GM18861 (cell line): Measurements from ENCODE around the gene SERINC2.

Experiments
- ATAC-seq: cut with Tn5 transposase; IDR thresholded peaks from one replicate; pipeline ENCODE4 v1.9.1; 2021; ENCODE audit not compliant: unreplicated experiment

SERINC2 gene

DNA sequence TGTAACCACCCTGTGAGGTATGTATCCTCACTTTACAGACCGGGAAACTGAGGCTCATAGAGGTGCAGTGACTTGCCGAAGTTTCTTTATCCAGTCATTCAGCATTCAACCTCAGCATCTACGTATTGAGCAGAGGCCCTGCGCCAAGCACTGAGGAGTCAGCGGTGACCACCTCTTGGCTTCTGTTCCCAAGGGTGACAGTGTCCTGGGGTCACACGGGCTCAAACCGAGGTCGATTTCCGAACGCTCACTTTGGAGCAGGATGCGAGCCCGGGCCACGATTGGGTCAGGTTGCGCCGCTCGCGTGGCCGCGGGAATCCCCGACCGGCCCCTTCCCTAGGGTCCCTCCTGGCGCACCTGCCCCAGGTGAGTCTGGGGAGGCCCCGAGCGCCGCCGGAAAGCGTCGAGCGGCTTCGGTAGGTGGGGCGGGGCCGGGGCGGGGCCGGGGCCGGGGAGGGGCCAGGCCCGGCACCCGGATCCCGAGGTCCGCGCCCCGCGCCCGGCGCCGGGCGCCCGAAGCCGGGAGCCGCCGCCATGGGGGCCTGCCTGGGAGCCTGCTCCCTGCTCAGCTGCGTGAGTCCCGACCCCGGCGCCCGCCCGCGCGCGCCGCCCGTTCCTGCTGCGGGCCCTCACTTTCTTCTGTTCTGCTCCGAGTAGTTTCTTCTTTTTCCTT is at the start of gene SERINC2:
Gene SERINC2 (plus strand): TSS at position 482 of the 673 bp plus-strand sequence. CDS start 53 bp downstream, at position 535.
- no peak for ATAC-seq

DNA sequence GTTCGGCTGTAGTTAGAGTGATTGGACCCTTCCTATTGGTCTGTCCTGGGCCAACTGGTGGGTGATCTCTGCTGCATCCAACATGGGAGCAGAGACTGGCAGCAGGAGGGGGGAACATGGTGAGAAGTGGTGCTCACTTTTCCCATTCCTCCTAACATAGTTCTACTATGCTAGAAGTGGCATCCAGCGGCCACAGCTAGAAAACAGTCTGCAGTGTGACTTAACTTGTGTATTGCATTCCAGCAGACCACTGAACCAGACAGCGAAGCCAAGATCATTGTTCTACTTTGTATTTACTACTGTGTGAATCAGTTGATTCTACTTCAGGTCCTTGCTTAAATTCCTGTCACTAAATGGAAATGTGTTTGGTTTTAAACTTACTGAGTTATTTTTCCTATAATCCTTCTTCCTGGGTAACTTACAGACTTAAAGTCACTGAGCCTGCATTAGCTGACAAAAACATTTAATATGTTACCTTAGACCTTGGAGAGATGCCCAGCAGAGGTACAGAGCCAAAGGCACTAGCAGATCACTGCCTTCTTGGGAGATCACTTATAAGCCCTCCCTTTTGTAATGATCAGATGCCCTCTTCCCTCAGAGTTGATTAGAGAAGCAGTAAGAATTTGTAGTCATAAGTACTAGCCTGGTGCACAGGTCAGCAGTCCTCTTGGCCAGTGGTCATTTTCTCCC is 48.3 kb upstream of the SERINC2 start:
- ATAC-seq: no peak

DNA sequence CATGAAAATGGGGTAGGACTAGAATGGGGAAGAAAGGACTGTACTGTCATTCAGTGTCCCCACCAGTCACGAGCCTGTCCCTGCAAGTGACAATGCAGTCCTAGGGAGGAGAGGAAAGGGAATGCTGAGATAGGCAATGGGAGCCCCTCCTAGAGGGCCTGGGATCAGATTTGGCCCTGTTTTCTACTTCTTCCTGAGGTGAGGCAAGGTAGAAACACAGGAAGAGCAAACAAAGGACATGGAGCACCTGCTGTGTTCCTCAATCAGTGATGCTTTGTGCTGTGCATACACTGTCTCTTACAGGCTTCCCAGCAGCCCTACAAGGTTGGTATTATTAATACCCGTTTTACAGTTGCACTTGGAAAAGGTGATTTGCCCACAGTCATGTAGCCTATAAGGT is 46.2 kb upstream of the SERINC2 start:
- ATAC-seq: no peak

DNA sequence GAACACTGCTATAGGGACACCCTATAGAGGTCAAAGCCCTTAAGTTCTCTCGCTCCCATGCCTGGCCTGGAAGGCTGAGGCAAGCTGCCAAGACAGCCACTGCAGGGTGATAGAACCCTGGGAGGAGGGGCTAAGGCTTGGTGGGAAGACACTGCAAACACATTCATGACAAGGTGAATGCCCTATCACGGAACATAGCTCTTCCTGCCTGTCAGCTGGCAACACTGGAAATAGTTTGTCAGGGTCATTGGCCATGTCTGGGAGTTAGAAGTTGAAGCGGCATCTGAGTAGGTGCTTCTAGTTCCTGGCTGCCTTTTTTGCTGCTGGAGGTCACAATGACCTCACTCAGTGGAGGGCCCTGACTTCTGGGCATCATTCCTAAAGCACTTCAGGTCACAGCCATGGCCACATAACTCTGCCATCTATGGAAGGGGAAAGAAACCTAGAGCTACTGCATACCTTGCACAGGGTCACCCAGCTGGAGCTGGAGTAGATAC is 44.4 kb upstream of the SERINC2 start:
- no peak for ATAC-seq

DNA sequence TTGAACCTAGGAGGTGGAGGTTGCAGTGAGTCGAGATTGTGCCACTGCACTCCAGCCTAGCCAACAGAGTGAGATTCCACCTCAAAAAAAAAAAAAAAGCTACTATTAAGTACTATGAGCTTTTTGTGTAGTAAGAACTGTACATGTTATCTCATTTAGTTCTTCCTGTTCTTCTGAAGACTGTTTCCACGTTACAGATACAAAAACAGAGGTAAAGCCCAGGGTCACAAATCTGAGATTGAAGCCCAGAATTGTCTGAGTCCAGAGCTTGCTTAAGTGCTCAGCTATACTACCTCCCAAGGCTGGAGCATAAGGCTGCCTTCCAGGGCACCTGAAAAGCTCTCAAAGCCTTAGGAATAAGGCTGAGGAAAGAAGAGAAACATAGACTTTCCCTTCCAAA is 43.0 kb upstream of the SERINC2 start:
- ATAC-seq: no peak

DNA sequence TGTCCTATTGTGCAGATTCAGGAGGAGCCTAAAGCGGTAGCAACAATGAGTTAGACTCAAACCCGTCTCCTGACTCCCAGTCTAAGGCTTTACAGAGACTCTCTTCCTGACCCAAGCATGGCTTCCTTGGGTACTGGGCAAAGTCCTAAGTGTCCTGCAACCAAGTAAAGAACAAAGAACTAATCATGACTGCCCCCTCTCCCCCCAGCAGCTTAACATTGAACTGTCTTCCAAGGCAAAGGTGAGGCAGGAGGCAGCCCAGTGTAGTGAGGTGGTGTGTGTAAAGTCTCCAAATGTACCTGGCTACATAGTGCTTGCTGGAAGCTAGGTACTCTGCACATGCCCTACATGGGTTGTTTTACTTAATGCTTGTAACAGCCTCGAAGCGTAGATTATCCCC is 42.4 kb upstream of the SERINC2 start:
- ATAC-seq: no peak

DNA sequence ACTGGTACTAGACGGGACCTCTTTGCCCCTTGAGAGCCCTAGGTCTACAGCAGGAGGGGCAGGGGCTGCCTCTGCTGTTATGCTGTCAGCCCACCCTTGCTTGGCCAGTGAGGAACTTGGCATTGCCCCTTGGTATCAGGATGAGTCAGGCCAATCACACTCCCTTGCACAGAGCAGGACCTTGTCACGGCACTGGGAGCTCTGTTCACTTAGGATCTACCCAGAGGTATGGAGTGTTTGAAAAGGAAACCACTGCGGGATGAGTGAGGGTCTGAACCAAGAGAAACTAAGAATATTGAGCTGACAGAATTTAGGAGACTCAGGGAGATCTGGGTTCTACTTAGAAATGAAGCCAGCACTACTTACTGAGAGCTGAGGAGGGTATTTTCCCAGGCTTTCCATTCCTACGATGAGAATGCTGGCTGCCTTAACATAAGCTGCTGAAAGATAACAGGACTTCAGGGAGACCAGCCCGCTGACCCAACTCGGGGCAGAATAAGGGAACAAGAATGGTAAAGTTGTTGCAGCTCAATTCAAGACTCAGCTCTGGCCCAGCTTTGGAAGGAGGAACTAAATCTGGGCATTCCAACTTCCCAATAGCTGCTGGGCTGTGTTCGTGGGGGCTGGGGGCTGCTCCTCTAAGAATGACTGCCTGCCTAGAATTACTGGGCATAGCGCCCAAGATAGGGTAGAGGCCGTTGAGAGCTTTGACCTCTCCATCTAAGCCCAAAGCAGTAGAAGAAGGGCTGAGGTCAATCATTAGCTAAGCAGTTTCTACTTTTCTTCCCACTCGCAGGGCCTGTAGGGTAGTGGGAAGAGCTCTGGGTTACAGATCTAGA is 41.7 kb upstream of the SERINC2 start:
- ATAC-seq: no peak

DNA sequence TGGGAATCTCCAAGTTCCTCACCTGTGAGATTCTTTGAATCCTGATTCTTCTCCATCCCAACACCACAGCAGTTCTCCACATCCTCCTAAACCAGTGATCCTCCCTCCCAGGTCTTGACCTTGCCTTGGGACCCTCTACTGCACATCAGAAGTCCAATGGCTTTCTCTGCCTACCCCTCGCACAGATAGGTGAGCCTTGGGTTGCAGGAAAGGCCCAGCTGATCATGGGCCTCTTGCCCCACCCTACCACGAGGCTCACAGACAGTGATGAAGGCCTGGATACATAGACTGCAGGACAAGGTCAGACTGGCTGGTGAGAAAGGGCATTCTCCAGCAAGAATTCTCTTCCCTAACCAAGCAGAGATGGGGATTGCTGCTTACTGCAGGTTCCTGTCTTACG is 41.0 kb upstream of the SERINC2 start:
- no peak for ATAC-seq

DNA sequence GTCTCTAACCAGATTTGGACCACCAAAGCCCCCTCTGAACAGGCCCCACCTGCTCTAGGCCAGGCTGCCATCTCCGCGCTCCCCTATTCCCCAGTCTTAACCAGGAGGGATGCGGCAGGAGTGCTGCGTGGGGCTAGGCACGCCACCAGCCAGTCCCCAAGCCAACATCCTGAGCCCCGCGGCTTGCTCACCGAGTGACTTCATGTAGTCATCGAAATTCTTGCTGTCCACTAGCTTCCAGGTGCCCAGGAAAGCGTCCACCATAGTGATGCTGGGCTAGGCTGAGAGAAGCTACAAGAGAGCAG is 40.3 kb upstream of the SERINC2 start:
- no peak for ATAC-seq

DNA sequence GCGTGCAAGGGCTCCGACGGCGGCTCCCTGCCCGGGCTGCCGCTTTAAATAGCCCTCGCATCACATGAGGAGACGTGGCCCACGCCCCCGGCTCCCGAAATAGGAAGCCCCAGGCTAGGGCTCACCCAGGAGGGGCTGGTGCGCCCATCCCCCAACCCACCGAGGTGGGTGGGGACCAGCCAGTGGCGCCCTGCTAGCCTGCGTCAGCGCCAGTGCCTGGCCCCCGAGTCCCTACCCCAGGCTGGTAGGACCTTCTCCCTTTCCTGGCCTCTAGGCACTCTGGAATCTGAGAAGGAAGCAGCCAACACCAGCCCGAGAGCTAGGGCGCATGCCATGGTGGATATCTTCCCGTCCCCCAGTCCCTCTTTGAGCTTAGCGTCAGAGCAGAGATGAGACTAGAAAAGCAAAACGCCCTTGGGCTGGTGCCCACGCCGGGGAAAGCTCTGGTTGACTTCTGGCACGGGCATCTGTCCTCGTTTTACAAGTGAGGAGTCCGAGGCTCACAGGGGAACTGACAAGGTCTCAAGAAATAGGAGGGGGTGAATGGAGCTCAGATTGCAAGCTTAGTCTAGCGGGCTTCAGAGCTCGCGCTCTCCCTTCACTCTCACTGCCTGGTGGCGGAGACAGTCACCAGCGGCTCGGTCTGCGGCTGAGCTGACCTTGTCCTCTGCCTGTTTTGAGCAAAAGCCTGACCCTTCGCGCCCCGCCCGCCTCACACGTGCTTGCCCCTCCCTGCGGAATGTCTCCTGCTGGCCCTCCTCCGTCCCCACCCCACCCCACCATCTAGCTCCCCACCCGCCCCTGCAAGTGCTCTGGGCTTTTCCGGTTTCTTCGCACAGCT is 39.7 kb upstream of the SERINC2 start, which contains the start of gene FABP3:
Gene FABP3 (minus strand): TSS at position 21 of the 841 bp plus-strand sequence. CDS start 62 bp downstream, outside the sequence.
- ATAC-seq: no peak

DNA sequence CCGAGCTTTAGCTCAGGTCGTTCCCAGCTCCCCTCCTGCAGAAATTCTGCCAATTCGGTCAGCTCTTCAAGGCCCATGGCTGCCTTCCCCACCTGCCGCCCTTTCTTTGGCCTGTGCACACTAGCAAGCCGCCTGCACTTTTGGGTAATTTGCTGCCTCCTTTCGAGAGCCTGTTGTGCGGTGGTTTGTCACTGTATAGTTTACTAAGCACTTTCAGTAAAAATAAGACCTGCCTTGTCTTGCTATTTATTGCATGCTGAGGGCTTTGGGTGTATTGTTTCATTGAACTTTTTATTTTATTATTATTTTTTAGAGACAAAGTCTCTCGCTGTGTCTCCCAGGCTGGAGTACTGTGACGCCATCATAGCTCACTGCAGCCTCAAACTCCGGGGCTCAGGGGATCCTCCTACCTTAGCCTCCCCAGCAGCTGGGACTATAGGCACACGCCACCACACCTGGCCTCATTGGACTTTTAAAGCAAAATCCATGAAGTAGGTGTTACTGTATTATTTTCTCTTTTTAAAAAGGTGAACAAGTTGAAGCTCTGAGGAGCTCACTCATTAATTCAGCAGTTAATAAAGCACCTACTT is 39.0 kb upstream of the SERINC2 start:
- ATAC-seq: no peak

DNA sequence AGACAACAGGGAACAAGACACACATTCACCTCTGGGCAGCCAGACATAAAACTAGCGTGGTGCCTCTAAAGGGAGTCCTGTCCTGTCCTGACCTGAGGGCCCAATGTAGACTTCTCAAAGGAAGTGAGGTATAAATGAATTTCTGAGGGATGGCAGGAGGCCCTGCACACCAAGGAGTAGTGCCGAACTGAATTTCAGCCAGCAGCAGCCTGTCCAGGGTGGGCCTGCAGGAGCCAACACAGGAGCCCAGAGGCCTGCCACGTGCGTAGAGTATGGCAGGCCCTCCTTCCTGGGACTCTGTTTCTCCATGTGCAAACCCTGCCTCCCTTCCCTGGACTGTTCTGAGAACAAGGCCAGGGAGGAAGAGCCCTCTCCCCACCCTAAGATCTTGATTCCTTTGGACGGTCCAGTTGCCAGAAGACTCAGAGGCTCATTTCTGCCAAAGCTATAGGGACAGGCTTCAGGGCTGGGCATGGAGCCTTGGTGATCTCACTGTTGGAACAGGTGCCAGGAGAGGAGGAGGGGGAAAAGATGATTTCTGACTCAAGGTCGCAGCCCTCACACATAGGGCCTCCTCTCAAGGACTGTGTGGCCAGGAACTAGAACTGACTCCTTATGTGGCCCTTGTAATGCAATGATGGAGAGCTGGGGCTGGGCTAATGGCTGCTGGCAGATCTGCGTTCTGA is 38.4 kb upstream of the SERINC2 start:
- no peak for ATAC-seq

DNA sequence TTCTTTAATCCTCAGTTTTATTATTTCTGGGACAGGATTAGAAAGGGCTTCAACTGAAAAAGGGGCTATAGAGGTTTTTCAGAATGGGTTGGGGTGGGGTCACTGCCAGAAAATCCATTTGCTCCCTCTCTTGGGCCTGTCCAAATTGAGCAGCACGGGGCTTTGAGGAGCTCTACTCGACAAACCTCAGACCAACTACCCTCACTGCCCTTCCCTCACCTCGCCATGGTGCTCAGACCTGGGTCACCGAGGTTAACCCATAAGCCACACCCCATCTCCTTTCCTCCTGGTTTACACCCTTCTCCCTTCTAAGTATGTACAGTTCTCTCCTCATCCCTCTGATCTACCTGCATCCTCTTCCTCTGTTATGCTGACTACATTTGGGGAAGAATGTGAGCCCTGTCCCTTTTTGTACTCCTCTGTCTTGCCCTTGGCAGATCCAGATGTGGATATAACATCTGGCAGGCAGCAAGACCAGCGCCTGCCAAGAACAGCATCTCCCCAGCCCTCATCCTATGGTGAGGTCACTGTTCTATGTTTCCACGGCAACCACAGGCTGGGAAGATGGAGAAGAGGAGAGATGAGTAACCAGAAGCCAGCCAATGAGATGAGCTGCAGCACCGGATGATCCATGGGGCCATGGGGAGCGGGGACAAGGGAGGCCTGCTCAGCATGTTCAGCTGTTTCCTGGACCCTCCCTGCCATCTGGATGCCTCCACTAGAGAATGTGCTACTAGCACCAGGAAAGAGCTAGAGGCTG is 36.5 kb upstream of the SERINC2 start:
- no peak for ATAC-seq

DNA sequence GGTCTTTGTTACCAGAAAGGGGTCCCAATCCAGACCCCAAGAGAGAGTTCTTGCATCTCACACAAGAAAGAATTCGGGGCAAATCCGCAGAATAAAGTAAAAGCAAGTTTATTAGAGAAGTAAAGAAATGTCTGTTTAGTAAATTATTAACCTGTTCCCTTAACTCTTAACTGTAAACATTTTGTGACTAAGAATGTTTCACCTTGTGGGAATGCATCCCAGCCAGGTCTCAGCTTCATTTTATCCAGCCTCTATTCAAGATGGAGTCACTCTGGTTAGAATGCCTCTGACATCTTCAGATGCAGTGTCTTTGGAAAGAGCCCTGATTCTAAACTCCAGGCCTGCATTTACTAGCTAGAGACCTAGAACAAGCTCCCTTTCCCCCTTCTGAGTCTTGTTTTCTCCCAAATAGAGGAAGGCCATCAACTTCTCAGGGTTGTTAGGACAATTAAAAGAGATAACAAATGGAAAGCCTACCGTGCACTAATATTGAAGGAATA is 35.6 kb upstream of the SERINC2 start:
- no peak for ATAC-seq

DNA sequence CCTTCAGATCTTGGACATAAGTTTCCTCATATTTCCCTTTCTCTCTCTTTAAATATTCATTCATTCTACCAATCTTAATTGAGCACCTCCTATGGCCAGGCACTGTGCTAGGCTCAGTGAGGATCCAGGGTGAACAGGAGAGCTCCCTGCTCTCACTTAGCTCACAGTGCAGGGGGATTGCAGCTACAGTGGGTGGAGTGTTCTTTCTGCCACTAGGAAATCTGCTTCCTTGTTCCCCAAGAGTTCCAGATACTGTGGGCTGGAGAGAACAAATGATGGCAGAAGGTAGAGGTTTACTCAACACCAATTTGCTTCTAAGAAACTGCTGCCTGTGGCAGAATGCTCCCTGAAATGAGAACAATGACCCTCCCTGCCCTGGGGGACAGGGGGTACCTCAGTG is 35.0 kb upstream of the SERINC2 start:
- ATAC-seq: no peak

DNA sequence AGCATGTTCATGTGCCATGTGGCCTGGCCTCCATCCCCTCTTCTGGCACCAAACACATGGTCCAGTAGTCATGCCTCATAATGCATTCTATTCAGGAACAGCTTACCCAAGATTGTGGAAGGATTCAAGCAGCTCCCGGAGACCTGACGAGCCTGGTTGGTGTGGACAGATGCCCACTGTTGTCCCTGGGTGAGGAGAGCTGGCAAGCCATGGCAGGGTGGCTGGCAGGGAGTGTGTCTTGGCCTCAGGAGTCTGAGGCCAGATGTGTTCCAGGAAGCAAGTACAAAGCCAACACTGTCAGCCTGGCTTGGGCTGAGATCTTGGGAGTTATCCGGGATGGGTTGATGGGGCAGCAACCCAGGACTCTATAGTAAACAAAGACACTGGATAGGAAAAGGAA is 32.8 kb upstream of the SERINC2 start:
- ATAC-seq: no peak

DNA sequence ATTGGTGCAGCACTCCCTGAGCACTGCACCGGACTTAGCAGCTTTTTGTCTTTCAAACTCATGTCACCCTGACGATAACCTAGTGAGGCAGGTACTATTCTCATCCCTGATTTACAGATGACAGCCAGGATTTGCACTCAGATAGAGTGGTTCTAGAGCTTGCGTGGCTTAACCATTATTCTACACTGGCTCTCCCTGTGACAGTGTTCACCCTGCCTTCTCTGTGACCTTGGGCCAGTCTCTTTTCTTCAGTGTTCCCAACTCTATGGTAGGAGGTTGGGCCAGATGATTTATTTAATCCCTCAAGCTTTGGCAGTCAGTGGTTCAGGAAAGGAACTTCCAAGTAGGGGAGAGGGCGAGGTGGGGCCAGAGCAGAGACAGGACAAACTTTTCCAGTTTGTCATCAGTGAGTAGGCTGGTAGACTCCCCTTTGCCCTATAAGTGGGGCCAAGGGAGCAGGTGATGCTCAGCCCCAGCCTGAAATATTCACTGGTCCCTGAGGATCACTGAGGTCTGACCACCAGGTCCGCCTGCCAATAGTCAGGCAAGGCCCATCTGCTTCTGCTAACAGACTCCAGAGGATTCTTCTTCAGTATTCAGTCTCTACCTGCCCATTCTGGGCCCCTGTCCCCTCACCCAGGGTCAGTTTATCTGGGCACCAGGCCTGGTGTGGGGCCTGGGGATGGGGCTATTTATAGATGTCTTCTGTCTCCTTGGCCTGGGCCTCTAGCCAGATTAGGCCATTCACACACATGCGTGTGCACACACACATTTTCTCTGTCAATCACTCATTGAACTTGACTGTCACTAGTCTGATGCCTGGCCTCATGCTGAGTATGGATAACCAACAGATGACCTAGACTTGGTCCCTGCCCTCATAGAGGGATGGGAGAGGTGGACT is 31.4 kb upstream of the SERINC2 start:
- no peak for ATAC-seq

DNA sequence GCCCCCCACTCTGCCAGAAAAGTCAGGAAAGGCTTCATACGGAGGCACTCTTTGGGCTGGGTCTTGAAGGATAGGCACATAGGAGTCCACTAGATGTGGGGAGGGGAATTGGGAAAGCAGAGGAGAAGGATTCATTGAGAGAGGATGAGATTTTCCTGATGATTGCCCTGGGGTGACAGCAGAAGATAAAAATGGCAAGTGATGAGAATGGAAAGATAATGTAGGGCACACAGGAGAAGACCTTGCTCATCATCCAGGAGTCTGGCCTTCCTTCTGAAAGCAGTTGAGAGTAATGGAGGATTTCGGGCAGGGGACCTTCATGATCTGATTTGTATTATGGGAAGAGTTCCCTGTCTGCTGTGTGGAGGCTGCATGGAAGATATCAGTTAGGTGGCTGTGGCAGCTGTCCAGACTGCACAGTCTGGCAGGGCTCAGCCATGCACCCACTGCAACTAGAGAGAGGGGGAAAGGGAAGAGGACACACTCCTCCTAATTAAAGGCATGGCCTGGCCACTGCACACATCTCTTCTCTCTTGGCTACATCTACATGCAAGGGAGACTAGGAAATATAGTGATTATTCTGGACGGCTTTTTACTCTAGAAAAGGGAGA is 30.5 kb upstream of the SERINC2 start:
- ATAC-seq: no peak
